GM19328 (cell line): ENCODE measurements around the gene COL5A3.
"Not testable (repeated sequence)": the region's sequence is repeated elsewhere in the genome, so short reads cannot be mapped to it uniquely, and the experiment has no call there.

Source experiments
- ATAC-seq: cut with Tn5 transposase; IDR thresholded peaks from one replicate; pipeline ENCODE4 v1.9.1; 2021; ENCODE audit warnings: mild to moderate bottlenecking, moderate library complexity; ENCODE audit not compliant: unreplicated experiment

Gene COL5A3

GRCh38 chr19:9940778-9941177 lies 69.5 kb downstream of the COL5A3 start:
- ATAC-seq = no peak

- ATAC-seq = no peak
Observed at GRCh38 chr19:9939301-9939913, 70.9 kb downstream of the COL5A3 start.

- ATAC-seq = no peak
Observed at GRCh38 chr19:9937001-9937411, 73.3 kb downstream of the COL5A3 start.

GRCh38 chr19:9936326-9937000 lies 73.8 kb downstream of the COL5A3 start, which contains the start of gene OLFM2:
TSS of gene OLFM2 (minus strand) at chr19:9936515. CDS start at chr19:9936366, 149 bp downstream.
- ATAC-seq = no peak

GRCh38 chr19:9935506-9936325 lies 74.6 kb downstream of the COL5A3 start:
- ATAC-seq = no peak

- ATAC-seq = no peak
Observed at GRCh38 chr19:9934132-9934950, 76.0 kb downstream of the COL5A3 start.

GRCh38 chr19:9932835-9933234 lies 77.5 kb downstream of the COL5A3 start:
- ATAC-seq = no peak

- ATAC-seq = no peak
Observed at GRCh38 chr19:9931629-9932028, 78.7 kb downstream of the COL5A3 start.

- ATAC-seq = no peak
Observed at GRCh38 chr19:9923440-9923839, 86.9 kb downstream of the COL5A3 start.

GRCh38 chr19:9922782-9923379 lies 87.4 kb downstream of the COL5A3 start:
- ATAC-seq = not testable (repeated sequence)

- no peak for ATAC-seq
Observed at GRCh38 chr19:9917321-9917720, 93.0 kb downstream of the COL5A3 start.

- ATAC-seq = no peak
Observed at GRCh38 chr19:9916719-9917118, 93.6 kb downstream of the COL5A3 start.

- no peak for ATAC-seq
Observed at GRCh38 chr19:9914315-9915207, 95.7 kb downstream of the COL5A3 start.

GRCh38 chr19:9914001-9914314 lies 96.3 kb downstream of the COL5A3 start:
- ATAC-seq = no peak

- no peak for ATAC-seq
Observed at GRCh38 chr19:9913237-9914000, 96.9 kb downstream of the COL5A3 start.

- no peak for ATAC-seq
Observed at GRCh38 chr19:9912551-9913236, 97.6 kb downstream of the COL5A3 start.

GRCh38 chr19:9911524-9912185 lies 98.6 kb downstream of the COL5A3 start:
- ATAC-seq = no peak

- no peak for ATAC-seq
Observed at GRCh38 chr19:9910625-9911024, 99.7 kb downstream of the COL5A3 start.
